HEK293T (cell line): Measurements from ENCODE around the gene MED29.

Experiments
- CTCF ChIA-PET: fragments of 350-600 bp; formaldehyde crosslinking; extraction: SDS; loops from one replicate; lab custom pipeline; 2021; ENCODE audit warnings: antibody characterized with exemption, inconsistent platforms; lab: Yijun Ruan, JAX
- POLR2A ChIA-PET: fragments of 350-600 bp; formaldehyde crosslinking; extraction: SDS; loops from one replicate; lab custom pipeline; 2020; ENCODE audit warnings: antibody characterized with exemption, inconsistent platforms; lab: Yijun Ruan, JAX
- DNase-seq: peaks from one replicate; pipeline ENCODE4 v3.0.0; 2012; ENCODE audit warnings: mixed read lengths; ENCODE audit errors: extremely low spot score
- ARNT ChIP-seq: fragments of 450-650 bp; IDR thresholded peaks from 2 replicates; pipeline ENCODE4 v1.6.1; 2017; ENCODE audit warnings: mild to moderate bottlenecking
- BHLHE40 ChIP-seq: fragments of 450-650 bp; IDR thresholded peaks from 2 replicates; pipeline ENCODE4 v1.6.1; 2016; ENCODE audit warnings: mild to moderate bottlenecking, moderate library complexity, borderline replicate concordance
- CTBP1 ChIP-seq: fragments of 450-650 bp; IDR thresholded peaks from 2 replicates; pipeline ENCODE4 v1.6.1; 2016; ENCODE audit warnings: borderline replicate concordance
- ELF4 ChIP-seq: fragments of 450-650 bp; IDR thresholded peaks from 2 replicates; pipeline ENCODE4 v1.6.1; 2017; ENCODE audit warnings: antibody characterized with exemption
- FOXA1 ChIP-seq: fragments of 450-650 bp; IDR thresholded peaks from 2 replicates; pipeline ENCODE4 v1.6.1; 2016; ENCODE audit warnings: mild to moderate bottlenecking
- FOXK2 ChIP-seq: fragments of 450-650 bp; IDR thresholded peaks from 2 replicates; pipeline ENCODE4 v1.6.1; 2016; ENCODE audit warnings: mild to moderate bottlenecking
- FOXM1 ChIP-seq: fragments of 450-650 bp; IDR thresholded peaks from 2 replicates; pipeline ENCODE4 v1.6.1; 2017; ENCODE audit warnings: mild to moderate bottlenecking, borderline replicate concordance
- HDGF ChIP-seq: fragments of 450-650 bp; IDR thresholded peaks from 2 replicates; pipeline ENCODE4 v1.6.1; 2017; ENCODE audit warnings: antibody characterized with exemption, borderline replicate concordance
- L3MBTL2 ChIP-seq: fragments of 450-650 bp; conservative IDR thresholded peaks from 2 replicates; pipeline ENCODE4 v1.6.1; 2016; ENCODE audit warnings: mild to moderate bottlenecking
- LEF1 ChIP-seq: fragments of 450-650 bp; IDR thresholded peaks from 2 replicates; pipeline ENCODE4 v1.6.1; 2017; ENCODE audit warnings: mild to moderate bottlenecking, borderline replicate concordance
- NFRKB ChIP-seq: fragments of 450-650 bp; IDR thresholded peaks from 2 replicates; pipeline ENCODE4 v1.6.1; 2016; ENCODE audit warnings: mild to moderate bottlenecking, moderate library complexity
- SP1 ChIP-seq: fragments of 450-650 bp; IDR thresholded peaks from 2 replicates; pipeline ENCODE4 v1.6.1; 2017
- SUZ12 ChIP-seq: fragments of 450-650 bp; IDR thresholded peaks from 2 replicates; pipeline ENCODE4 v1.6.1; 2016; ENCODE audit warnings: mild to moderate bottlenecking
- TARDBP ChIP-seq: fragments of 450-650 bp; IDR thresholded peaks from 2 replicates; pipeline ENCODE4 v1.6.1; 2016
- ZNF384 ChIP-seq: fragments of 450-650 bp; IDR thresholded peaks from 2 replicates; pipeline ENCODE4 v1.6.1; 2016
- TF ChIP-seq, protein P1 (sequence below): fragments of 450-650 bp; IDR thresholded peaks from 2 replicates; pipeline ENCODE4 v1.6.1; 2016

The MED29 gene

DNA sequence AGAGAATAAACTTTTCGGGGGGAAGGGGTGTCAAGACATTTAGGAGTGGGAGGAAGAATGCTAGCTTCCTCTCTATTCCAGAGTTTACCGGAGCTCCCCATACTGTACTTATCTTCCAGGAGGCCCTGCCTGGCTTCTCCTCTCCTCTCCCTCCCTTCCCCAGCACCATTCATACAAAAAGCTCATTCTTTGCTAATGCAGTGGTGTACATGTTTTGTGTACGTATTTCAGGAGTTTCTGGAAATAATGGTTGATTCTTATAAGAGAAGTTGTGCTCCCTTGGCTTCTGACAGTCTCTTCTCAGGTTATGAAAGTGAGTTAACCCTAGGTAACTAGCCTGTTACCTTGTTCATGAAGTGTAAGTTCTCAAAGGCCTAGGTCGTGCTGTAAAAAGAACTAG, 41.9 kb upstream of the MED29 start:
- CTCF ChIA-PET, result no interaction called here
- POLR2A ChIA-PET, result no interaction called here
- TF ChIP-seq SP1, result no peak
- no peak for TF ChIP-seq ARNT
- TF ChIP-seq ZNF384, result no peak
- no peak for TF ChIP-seq HDGF
- no peak for TF ChIP-seq FOXA1
- no peak for TF ChIP-seq NFRKB
- no peak for DNase-seq

DNA sequence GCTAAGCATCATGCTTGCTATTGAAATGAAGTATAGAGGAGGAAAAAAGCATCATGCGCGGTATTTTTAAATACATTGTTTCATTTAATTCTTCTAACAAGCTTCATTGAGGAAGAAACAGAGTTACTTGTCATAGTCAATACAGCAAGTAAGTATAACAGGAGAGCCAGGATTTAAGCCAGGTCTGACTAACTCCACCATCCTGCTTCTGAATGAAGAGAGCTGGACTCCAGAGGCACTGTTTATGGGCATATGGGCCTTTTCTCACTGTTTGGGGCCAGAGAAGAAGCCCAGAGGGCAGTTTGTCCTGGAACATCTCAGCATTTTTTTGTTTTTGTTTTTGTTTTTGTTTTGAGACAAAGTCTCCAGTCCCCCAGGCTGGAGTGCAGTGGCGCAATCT, 41.0 kb upstream of the MED29 start:
- CTCF ChIA-PET, result no interaction called here
- POLR2A ChIA-PET, result interaction anchor here (1.1 kb wide), 1 partner anchor 86 kb away, joined by 3 read pairs; the partner anchor contains the start of gene RPS16
- TF ChIP-seq TARDBP (no peak), L3MBTL2 (no peak), SP1 (no peak), NFRKB (no peak), ARNT (no peak), HDGF (no peak), BHLHE40 (no peak), ELF4 (no peak), FOXK2 (no peak), CTBP1 (no peak), FOXA1 (no peak), LEF1 (no peak), SUZ12 (no peak), ZNF384 (no peak)
- TF ChIP-seq, protein P1, sequence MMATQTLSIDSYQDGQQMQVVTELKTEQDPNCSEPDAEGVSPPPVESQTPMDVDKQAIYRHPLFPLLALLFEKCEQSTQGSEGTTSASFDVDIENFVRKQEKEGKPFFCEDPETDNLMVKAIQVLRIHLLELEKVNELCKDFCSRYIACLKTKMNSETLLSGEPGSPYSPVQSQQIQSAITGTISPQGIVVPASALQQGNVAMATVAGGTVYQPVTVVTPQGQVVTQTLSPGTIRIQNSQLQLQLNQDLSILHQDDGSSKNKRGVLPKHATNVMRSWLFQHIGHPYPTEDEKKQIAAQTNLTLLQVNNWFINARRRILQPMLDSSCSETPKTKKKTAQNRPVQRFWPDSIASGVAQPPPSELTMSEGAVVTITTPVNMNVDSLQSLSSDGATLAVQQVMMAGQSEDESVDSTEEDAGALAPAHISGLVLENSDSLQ, result no peak
- no peak for DNase-seq

DNA sequence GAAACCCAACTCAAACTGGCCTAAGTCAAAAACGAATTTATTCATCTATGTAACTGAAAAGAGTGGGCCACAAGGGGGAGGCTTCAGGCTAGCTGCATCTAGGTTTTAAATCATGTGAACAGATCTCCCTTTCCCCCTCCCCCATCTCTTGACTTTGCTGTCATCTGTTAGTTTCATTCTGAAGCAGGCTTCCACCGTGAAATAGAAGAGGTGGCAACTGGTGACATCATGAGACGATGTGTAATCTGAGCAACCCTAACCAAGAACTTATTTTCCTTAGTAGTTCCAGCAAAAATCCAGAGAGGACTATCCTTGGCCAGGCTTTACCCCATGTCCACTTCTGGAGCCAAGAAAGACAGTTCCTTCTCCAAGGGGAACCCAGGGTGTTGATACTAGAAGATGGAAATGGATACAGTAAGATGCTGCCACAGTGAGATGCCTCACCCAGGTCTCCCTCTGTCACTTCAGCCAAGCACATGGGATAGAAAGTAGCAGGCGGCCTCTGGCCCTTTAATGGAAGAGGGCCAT, 39.6 kb upstream of the MED29 start:
- ChIA-PET CTCF (no interaction called here), POLR2A (no interaction called here)
- no peak for DNase-seq
- TF ChIP-seq FOXA1 (no peak), TARDBP (no peak), BHLHE40 (no peak), SP1 (no peak), ZNF384 (no peak), HDGF (no peak), NFRKB (no peak), ELF4 (no peak), L3MBTL2 (no peak), LEF1 (no peak), SUZ12 (no peak), FOXM1 (no peak), ARNT (no peak), CTBP1 (no peak), FOXK2 (no peak)
- TF ChIP-seq, protein P1, result no peak

DNA sequence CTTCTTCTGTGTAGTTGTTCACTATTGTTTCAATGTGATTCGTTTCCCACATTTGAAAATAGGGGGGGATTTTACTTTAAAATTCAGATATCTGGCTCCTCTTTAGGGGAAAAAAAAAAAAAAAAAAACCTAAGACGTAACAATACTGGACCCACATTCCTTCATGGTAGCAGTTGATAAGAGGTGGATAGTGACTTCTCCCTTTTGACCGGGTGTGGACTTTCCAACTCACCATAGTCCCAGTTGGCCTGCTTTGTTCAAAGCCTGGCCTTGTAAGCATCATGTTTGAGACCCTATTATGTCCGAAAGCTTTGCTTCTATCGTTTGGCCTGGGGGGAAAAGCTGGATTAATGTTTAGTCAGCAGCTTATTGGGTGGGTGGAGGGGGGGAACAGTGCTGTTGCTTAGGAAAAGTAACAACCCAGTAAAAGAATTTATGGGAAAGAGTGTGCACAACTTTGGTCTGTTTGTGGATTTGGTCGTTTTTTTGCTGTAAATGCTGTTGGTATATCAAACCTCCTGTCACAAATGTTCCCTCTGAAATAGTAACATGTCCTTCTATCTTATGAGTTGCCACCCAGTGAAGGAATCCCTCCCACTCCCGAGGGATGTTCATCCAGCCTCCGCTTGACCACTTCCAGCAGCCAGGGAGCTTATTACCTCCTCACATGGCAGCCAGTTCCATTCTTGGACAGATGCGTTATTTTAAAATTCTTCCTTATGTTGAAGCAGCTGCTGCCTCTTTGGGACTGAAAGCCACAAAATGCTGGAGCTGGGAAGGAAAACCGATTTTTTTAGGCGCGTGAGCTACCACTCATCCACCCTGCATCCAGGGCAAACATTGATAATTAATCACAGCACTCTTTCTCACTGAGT, 38.6 kb upstream of the MED29 start:
- no peak for DNase-seq
- no peak for TF ChIP-seq SP1
- CTCF ChIA-PET, result no interaction called here
- POLR2A ChIA-PET, result interaction anchor here (1.2 kb wide), 1 partner anchor 10 kb away, joined by 4 read pairs; the partner anchor contains the start of gene SAMD4B

DNA sequence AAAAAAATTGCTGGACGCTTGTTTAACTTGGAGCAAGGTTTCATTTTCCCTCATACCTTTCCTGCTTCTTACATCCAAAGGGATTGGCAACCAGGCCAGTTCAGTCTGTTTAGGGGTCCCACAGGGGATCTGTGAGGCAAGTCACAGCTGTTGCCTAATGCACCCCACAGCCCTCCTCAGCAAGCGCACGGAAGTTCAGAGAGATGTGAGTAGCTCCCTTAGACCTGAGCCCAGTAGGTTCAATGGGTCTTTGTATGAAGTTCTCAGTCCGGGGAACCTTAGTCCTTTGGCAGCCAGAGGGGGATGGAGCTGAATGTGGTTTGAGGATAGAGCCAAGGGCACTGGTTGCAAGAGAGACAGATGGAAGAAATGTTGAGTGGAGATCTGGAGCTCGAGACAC, 35.9 kb upstream of the MED29 start:
- POLR2A ChIA-PET, result interaction anchor here (1.0 kb wide), 1 partner anchor 13 kb away, joined by 3 read pairs; the partner anchor contains the start of gene SAMD4B
- no peak for DNase-seq
- CTCF ChIA-PET, result no interaction called here
- TF ChIP-seq FOXK2 (no peak), BHLHE40 (no peak), LEF1 (no peak), ELF4 (no peak), FOXA1 (no peak), ZNF384 (no peak), L3MBTL2 (no peak), SUZ12 (no peak), FOXM1 (no peak), CTBP1 (no peak), TARDBP (no peak), ARNT (no peak), HDGF (no peak), NFRKB (no peak), SP1 (no peak)
- TF ChIP-seq, protein P1, result no peak

DNA sequence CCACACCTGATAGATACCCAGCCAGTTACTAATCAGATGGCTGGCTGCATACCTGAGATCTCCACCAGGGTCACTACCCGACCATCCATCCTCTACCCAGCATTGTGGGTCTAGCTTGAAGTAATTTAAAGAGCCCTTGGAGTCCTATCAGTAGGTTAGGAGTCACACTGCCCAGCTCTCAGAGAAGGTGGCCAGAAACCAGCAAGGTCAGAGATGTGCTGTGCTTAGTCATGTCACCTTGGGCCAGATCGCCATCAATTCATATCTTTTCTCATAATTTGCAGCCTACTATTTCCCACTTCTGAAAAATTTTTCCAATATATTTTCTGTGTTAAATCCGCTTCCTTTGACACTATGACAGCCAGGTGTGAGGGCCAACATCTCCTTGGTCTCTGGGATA, 35.1 kb upstream of the MED29 start:
- no peak for DNase-seq
- TF ChIP-seq BHLHE40 (no peak), ZNF384 (no peak), NFRKB (no peak), FOXK2 (no peak), CTBP1 (no peak), TARDBP (no peak), ELF4 (no peak), SUZ12 (no peak), FOXM1 (no peak), L3MBTL2 (no peak), LEF1 (no peak)
- TF ChIP-seq, protein P1, result no peak
- POLR2A ChIA-PET, result interaction anchor here (1.0 kb wide), 1 partner anchor 14 kb away, joined by 3 read pairs; the partner anchor contains the start of gene SAMD4B
- CTCF ChIA-PET, result no interaction called here
